Measurements from ENCODE around the gene TBX6. TPM values are rescaled to one million over a fixed set of nuclear protein-coding genes. Genes with fewer than 3 reads are reported as not detected.

TBX6 gene
- total RNA-seq, 4 donors from 2014 or later: 0.36 to 0.56 TPM; not detected in 2

DNA sequence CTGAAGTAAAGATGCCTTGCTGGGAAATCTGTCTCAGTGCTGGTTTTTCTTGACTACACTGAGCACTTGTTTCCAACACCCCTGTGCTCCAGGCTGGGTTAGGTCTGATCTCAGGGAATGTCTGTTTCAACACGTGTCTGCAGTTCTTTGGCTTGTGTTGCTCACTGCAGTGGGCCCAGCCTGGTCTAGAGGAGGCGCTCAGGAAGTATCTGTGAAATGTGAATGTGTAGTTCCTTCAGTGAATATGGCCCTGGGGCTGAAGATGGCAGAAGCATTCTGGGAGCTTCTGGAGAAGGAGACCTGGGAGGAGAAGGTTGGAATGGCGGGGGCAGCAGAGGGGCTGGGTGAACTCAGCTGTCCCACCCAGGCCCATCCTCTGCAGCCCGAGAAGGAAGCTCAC, 12.4 kb upstream of the TBX6 start:
- DNase-seq (ENCODE audit: low spot score) (no peak), ATAC-seq (ENCODE audit: low FRiP score) (no peak)
- TF ChIP-seq, protein P1, sequence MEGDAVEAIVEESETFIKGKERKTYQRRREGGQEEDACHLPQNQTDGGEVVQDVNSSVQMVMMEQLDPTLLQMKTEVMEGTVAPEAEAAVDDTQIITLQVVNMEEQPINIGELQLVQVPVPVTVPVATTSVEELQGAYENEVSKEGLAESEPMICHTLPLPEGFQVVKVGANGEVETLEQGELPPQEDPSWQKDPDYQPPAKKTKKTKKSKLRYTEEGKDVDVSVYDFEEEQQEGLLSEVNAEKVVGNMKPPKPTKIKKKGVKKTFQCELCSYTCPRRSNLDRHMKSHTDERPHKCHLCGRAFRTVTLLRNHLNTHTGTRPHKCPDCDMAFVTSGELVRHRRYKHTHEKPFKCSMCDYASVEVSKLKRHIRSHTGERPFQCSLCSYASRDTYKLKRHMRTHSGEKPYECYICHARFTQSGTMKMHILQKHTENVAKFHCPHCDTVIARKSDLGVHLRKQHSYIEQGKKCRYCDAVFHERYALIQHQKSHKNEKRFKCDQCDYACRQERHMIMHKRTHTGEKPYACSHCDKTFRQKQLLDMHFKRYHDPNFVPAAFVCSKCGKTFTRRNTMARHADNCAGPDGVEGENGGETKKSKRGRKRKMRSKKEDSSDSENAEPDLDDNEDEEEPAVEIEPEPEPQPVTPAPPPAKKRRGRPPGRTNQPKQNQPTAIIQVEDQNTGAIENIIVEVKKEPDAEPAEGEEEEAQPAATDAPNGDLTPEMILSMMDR (IDR thresholded peaks at IDR 0.05): no peak

DNA sequence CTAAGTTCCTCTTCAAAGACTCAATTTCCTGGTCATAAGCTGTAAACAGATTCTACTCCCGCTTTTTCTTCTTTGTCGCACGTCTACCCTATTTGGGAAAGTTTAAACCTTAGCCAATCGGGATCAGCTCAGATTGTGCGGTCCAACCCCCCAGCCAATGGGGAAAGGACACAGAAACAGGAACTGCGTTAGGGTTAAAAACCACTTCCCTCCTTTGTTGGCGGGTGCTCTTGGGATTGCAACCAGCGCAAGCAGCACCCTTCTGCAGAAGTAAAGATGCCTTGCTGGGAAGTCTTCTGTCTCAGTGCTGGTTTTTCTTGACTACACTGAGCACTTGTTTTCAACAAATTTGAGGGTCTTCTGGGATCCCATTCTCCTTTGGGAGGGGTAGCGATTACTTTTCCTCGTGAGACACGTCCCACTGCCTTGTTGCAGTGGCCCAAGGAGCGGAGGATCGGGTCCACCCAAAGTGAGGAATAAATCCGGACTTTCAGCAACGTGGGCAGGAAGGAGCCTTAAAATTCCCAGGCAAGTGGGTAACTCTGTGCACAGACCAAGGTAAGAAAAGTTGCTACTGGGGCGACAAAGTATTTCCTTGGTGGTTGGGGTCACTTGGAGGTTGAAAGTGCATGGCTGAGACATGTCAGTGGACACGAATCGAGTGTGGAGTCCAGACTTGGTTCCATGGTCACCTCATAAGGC, 5.3 kb upstream of the TBX6 start:
- TF ChIP-seq, protein P1 (IDR thresholded peaks at IDR 0.05): no peak
- ATAC-seq (ENCODE audit: low FRiP score) (no peak), DNase-seq (ENCODE audit: low spot score) (no peak)

- peak; percentile 83 for ATAC-seq (ENCODE audit: low FRiP score)
- TF ChIP-seq, protein P1 (IDR thresholded peaks at IDR 0.05): no peak
- peak; percentile 58 for DNase-seq (ENCODE audit: low spot score)
These were observed 4.6 kb upstream of the TBX6 start, which contains the start of gene YPEL3 for GRCh38 chr16:30096105-30096861. YPEL3 (minus strand) TSS chr16:30096213; CDS start chr16:30095482, 731 bp downstream.

GRCh38 chr16:30095166-30096078, 3.7 kb upstream of the TBX6 start:
- no peak for DNase-seq (ENCODE audit: low spot score)
- ATAC-seq (ENCODE audit: low FRiP score): no peak
- TF ChIP-seq, protein P1 (IDR thresholded peaks at IDR 0.05): no peak

DNA sequence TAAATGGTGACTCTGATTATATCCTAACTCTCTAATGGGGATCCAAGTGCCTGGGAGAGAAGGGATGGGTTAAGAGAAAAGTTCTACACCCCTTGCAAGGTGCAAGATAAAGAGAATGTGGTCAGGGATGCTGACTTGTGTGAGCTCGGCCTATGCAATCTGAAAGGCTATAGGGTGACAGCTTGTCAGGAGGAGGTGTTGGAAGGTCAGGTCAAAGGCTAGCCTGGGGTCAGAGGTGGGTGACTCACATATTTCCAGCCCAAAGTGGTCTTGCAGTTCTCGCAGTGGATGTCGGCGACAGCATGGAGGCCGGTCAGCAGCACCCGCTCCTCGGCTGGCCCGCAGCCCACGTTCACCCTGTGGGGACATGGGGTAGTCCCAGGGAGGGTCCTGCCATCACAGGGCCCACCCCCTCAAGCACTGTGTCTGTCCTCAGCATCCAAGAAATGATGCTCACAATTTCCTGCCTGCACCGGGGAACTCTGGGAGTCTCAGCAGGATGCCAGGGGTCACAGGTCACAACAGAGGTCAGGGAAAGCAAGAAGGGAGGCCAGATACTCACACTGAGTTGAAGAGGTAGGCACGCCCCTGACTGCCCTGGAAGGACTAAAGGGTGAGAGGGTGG, 2.9 kb upstream of the TBX6 start:
- TF ChIP-seq, protein P1 (IDR thresholded peaks at IDR 0.05): no peak
- no peak for ATAC-seq (ENCODE audit: low FRiP score)
- DNase-seq (ENCODE audit: low spot score): no peak

- DNase-seq (ENCODE audit: low spot score): no peak
- ATAC-seq (ENCODE audit: low FRiP score): peak; percentile 27
- TF ChIP-seq, protein P1 (IDR thresholded peaks at IDR 0.05): peak in 1 of 3 donors; percentile 19
These were observed 768 bp upstream of the TBX6 start for GRCh38 chr16:30092373-30093010.
